Measurements from ENCODE around the gene BTBD7.

The BTBD7 gene

DNA sequence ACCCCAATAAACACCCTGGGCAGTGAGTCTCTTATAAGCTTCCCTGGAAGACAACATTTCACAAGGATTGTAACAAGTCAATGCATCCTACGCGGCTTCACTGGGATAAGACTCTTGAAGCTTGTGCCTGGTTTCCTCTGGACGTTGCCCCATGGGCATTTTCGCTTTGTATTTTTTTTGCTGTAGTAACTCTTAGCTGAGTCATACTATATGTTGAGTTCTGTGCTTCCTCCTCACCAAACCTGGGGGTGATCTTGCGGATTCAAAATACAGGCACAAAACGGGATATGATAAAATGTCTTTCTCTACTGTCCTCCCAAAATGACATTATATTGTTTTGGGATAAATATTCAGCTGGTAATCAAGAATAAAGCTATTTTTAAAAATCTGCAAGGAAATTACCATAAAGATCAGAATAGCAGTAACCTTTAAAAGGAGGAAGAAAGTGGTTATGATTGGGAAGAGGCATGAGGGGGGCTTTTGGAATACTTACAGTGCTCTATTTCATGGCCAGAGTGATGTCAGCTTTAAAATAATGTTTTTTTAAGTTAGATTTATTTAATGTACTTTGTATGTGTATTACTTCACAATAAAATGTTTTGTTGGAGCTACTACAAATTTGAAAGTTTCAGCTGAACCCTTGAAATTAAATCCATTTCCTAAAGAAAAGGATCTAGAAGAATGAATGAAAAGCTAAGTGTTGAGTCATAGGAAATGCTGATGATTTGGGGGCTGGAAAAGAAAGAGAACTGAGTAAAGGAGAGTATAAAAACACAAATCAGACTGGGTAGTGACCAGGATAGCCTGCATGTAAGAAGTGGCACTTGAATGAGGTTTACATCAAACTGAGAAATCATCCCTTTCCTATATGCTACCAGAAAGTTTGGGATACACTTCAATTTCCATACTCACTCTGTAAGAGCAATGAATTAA is 14.7 kb downstream of the BTBD7 start:
- no peak overlapping the region for H3K4me3 ChIP-seq (ENCODE audit: low read depth, low read length)
- no peak for DNase-seq
- TF ChIP-seq, protein P1, sequence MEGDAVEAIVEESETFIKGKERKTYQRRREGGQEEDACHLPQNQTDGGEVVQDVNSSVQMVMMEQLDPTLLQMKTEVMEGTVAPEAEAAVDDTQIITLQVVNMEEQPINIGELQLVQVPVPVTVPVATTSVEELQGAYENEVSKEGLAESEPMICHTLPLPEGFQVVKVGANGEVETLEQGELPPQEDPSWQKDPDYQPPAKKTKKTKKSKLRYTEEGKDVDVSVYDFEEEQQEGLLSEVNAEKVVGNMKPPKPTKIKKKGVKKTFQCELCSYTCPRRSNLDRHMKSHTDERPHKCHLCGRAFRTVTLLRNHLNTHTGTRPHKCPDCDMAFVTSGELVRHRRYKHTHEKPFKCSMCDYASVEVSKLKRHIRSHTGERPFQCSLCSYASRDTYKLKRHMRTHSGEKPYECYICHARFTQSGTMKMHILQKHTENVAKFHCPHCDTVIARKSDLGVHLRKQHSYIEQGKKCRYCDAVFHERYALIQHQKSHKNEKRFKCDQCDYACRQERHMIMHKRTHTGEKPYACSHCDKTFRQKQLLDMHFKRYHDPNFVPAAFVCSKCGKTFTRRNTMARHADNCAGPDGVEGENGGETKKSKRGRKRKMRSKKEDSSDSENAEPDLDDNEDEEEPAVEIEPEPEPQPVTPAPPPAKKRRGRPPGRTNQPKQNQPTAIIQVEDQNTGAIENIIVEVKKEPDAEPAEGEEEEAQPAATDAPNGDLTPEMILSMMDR (IDR thresholded peaks at IDR 0.05; ENCODE audit: low read depth, low read length) = no peak

GRCh38 chr14:93317210-93317874 is 15.5 kb downstream of the BTBD7 start:
- H3K27me3 ChIP-seq = no peaks in the 10 kb centered on the region
- DNase-seq = no peak
- peaks cover 18% of the 10 kb centered on the region for H3K4me1 ChIP-seq
- H3K9me3 ChIP-seq = no peaks in the 10 kb centered on the region; the same call in 1 of the 2 replicates
- peaks cover 2% of the 10 kb centered on the region; the same call in 1 of the 2 replicates for H3K36me3 ChIP-seq
- H3K4me3 ChIP-seq (ENCODE audit: low read depth, low read length) = no peak overlapping the region
- TF ChIP-seq, protein P1 (IDR thresholded peaks at IDR 0.05; ENCODE audit: low read depth, low read length) = no peak

More for the DNA sequence above, 14.7 kb downstream of the BTBD7 start:
- Histone ChIP-seq H3K36me3 (peaks cover 2% of the 10 kb centered on the region; the same call in 1 of the 2 replicates), H3K27me3 (no peaks in the 10 kb centered on the region), H3K4me1 (peaks cover 18% of the 10 kb centered on the region), H3K9me3 (no peaks in the 10 kb centered on the region; the same call in 1 of the 2 replicates)

DNA sequence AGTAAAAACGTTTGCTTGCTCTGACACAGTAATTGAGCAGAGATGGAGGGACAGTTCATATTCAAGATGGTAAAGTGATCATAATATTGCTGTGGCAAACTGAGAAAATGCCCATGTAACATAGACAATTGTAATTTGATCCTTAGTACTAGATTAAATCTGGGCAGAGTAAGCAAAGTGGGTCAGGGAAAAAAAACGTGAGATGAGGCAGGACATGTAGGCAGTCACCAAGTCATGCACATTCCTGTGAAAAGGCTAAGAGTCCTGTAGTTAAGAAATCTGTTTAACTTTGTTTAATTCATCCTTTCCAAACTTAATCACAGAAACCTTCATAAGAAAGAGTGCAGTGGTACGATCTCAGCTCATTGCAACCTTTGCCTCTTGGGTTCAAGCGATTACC is 16.1 kb downstream of the BTBD7 start:
- Histone ChIP-seq H3K36me3 (peaks cover 2% of the 10 kb centered on the region; the same call in 1 of the 2 replicates), H3K9me3 (no peaks in the 10 kb centered on the region; the same call in 1 of the 2 replicates), H3K27me3 (no peaks in the 10 kb centered on the region), H3K4me1 (peaks cover 18% of the 10 kb centered on the region), H3K4me3 (ENCODE audit: low read depth, low read length) (no peak overlapping the region)
- TF ChIP-seq, protein P1 (IDR thresholded peaks at IDR 0.05; ENCODE audit: low read depth, low read length) = no peak
- DNase-seq = no peak

DNA sequence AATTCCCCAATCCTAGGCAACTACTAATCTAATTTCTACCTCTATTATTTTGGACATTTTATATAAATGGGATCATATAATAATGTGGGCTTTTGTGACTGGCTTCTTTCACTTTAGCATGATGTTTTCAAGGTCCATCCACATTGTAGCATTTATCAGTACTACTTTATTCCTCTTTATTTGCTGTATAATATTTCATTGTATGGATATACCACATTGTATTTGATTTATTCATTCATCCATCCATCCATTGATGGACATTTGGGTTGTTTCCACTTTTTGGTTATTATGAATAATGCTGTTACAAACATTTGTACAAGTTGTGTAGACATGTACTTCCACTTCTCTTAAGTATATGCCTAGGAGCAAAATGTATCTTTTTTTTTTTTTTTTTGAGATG is 17.3 kb downstream of the BTBD7 start:
- TF ChIP-seq, protein P1 (IDR thresholded peaks at IDR 0.05; ENCODE audit: low read depth, low read length) = no peak
- H3K36me3 ChIP-seq = peaks cover 5% of the 10 kb centered on the region; the same call in 1 of the 2 replicates

DNA sequence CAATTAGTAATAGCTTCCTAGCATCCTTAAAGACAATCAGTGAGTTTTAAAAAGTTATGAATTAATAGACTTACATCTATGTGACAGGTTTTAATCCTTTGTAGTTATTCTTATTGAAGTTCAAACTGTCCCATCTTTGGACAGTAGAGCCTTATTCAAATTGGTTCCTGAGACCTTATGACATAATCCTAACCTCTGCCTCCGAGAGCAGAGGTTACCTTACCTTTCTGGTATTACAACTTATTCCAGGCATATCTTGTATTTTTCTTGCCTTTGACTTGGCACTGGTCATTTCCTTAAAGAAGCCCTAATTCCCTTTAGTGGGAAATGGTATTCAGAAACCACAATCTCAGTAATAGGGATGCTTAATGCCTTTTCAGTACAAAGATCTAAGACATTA is 21.8 kb downstream of the BTBD7 start:
- Histone ChIP-seq H3K27me3 (no peaks in the 10 kb centered on the region), H3K4me3 (ENCODE audit: low read depth, low read length) (no peak overlapping the region), H3K36me3 (peaks cover 7% of the 10 kb centered on the region; the same call in 1 of the 2 replicates), H3K9me3 (no peaks in the 10 kb centered on the region), H3K4me1 (no peaks in the 10 kb centered on the region)
- TF ChIP-seq, protein P1 (IDR thresholded peaks at IDR 0.05; ENCODE audit: low read depth, low read length) = no peak
- no peak for DNase-seq

More for the DNA sequence above, 17.3 kb downstream of the BTBD7 start:
- DNase-seq = no peak
- H3K4me3 ChIP-seq (ENCODE audit: low read depth, low read length) = no peak overlapping the region
- H3K4me1 ChIP-seq = peaks cover 18% of the 10 kb centered on the region
- no peaks in the 10 kb centered on the region; the same call in 1 of the 2 replicates for H3K9me3 ChIP-seq
- no peaks in the 10 kb centered on the region for H3K27me3 ChIP-seq

All from BE2C (cell line).